Measurements from ENCODE around the gene MMP7.

The MMP7 gene

GRCh38 chr11:102560555-102561011, 30.0 kb upstream of the MMP7 start:
- no peaks in the 10 kb centered on the region; the same call in 1 of the 2 replicates for H3K9me3 ChIP-seq (ENCODE audit: control insufficient read depth, insufficient read depth, low read length)
- no peak overlapping the region for H3K27ac ChIP-seq (ENCODE audit: low read depth, low read length)
- H3K4me3 ChIP-seq (ENCODE audit: low read depth, low read length): no peak overlapping the region
- H3K9ac ChIP-seq (ENCODE audit: low read depth, low read length): no peak overlapping the region
- no peaks in the 10 kb centered on the region for H3K27me3 ChIP-seq (ENCODE audit: control insufficient read depth, insufficient read depth, low read length)
- peaks cover 12% of the 10 kb centered on the region; the same call in 1 of the 2 replicates for H3K4me1 ChIP-seq (ENCODE audit: control insufficient read depth, insufficient read depth, low read length)
- no peaks in the 10 kb centered on the region for H3K36me3 ChIP-seq (ENCODE audit: control insufficient read depth, insufficient read depth, low read length)

DNA sequence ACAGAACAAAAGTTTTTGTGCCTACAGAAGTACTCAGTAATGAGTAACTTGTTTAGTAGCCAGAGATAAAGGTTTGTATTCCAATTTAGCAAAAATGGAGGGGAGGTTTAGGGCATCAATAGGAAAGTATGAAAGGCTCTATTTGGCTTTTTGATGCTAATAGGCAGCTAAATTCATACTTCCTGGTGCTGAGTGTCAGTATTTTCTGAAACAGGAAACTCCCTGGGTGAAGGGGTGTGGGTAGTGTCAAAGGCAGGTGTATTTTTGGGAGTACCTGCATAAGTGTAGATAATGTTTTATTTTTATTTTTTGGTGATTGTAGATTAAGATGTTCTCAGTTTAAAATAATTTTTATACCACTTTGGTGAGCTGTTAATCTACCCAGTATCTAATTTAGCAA, 29.3 kb upstream of the MMP7 start:
- Histone ChIP-seq H3K36me3 (ENCODE audit: control insufficient read depth, insufficient read depth, low read length) (no peaks in the 10 kb centered on the region), H3K4me1 (ENCODE audit: control insufficient read depth, insufficient read depth, low read length) (peaks cover 12% of the 10 kb centered on the region; the same call in 1 of the 2 replicates), H3K4me3 (ENCODE audit: low read depth, low read length) (no peak overlapping the region), H3K9me3 (ENCODE audit: control insufficient read depth, insufficient read depth, low read length) (no peaks in the 10 kb centered on the region), H3K27ac (ENCODE audit: low read depth, low read length) (no peak overlapping the region), H3K27me3 (ENCODE audit: control insufficient read depth, insufficient read depth, low read length) (no peaks in the 10 kb centered on the region), H3K9ac (ENCODE audit: low read depth, low read length) (no peak overlapping the region)

DNA sequence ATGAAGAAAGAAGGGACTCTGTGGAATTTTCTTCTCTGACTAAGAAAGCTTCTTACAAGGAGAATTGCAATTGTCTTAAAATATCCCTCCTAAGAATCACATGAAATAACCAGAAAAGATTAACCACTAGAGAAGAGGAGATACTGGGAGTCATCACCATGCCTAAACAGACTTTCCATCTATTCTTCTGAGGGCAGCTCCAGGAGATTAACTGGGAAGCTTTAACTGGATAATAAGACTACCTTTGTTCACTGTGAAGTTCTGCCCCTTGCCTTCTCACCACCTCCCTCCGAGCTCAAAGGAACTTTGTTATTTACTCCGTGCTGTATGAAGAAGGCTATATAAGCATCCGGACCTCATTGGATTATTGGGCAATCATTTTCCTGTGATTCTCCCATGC, 24.5 kb upstream of the MMP7 start:
- Histone ChIP-seq H3K27ac (ENCODE audit: low read depth, low read length) (no peak overlapping the region), H3K9me3 (ENCODE audit: control insufficient read depth, insufficient read depth, low read length) (no peaks in the 10 kb centered on the region), H3K4me1 (ENCODE audit: control insufficient read depth, insufficient read depth, low read length) (peaks cover 17% of the 10 kb centered on the region; the same call in 1 of the 2 replicates)

GRCh38 chr11:102553835-102554282, 23.3 kb upstream of the MMP7 start:
- Histone ChIP-seq H3K9me3 (ENCODE audit: control insufficient read depth, insufficient read depth, low read length) (no peaks in the 10 kb centered on the region), H3K27ac (ENCODE audit: low read depth, low read length) (no peak overlapping the region), H3K4me1 (ENCODE audit: control insufficient read depth, insufficient read depth, low read length) (peaks cover 6% of the 10 kb centered on the region; the same call in 1 of the 2 replicates), H3K36me3 (ENCODE audit: control insufficient read depth, insufficient read depth, low read length) (no peaks in the 10 kb centered on the region), H3K4me3 (ENCODE audit: low read depth, low read length) (no peak overlapping the region), H3K9ac (ENCODE audit: low read depth, low read length) (no peak overlapping the region), H3K27me3 (ENCODE audit: control insufficient read depth, insufficient read depth, low read length) (no peaks in the 10 kb centered on the region)

More for the DNA sequence above, 24.5 kb upstream of the MMP7 start:
- Histone ChIP-seq H3K4me3 (ENCODE audit: low read depth, low read length) (no peak overlapping the region), H3K9ac (ENCODE audit: low read depth, low read length) (no peak overlapping the region), H3K36me3 (ENCODE audit: control insufficient read depth, insufficient read depth, low read length) (no peaks in the 10 kb centered on the region), H3K27me3 (ENCODE audit: control insufficient read depth, insufficient read depth, low read length) (no peaks in the 10 kb centered on the region)

- H3K36me3 ChIP-seq (ENCODE audit: control insufficient read depth, insufficient read depth, low read length): no peaks in the 10 kb centered on the region
- H3K27me3 ChIP-seq (ENCODE audit: control insufficient read depth, insufficient read depth, low read length): no peaks in the 10 kb centered on the region
- H3K27ac ChIP-seq (ENCODE audit: low read depth, low read length): no peak overlapping the region
- H3K9me3 ChIP-seq (ENCODE audit: control insufficient read depth, insufficient read depth, low read length): no peaks in the 10 kb centered on the region
- no peak overlapping the region for H3K9ac ChIP-seq (ENCODE audit: low read depth, low read length)
- peaks cover 5% of the 10 kb centered on the region; the same call in 1 of the 2 replicates for H3K4me1 ChIP-seq (ENCODE audit: control insufficient read depth, insufficient read depth, low read length)
- H3K4me3 ChIP-seq (ENCODE audit: low read depth, low read length): no peak overlapping the region
Observed at GRCh38 chr11:102552447-102553194, 22.1 kb upstream of the MMP7 start.

DNA sequence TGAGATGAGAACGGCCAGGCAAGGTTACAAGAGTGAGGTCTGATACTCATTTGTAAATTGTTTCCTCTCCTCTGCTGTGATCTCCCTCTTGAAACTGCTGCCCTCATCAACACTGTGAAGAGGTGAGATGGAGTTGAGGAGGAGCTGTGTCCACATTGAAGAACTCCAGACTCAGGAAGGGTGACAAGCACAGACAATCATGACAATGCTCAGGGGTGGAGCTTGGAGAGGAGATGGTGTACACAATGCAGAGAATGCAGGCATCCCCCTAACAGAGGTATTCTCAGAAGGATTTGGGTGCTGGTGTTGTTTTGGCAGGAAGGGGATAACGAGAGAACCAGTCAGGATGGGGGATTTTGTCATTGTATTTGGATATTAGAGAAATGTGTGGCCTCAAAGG, 21.5 kb upstream of the MMP7 start:
- Histone ChIP-seq H3K9me3 (ENCODE audit: control insufficient read depth, insufficient read depth, low read length) (no peaks in the 10 kb centered on the region), H3K27me3 (ENCODE audit: control insufficient read depth, insufficient read depth, low read length) (no peaks in the 10 kb centered on the region), H3K4me1 (ENCODE audit: control insufficient read depth, insufficient read depth, low read length) (peaks cover 5% of the 10 kb centered on the region; the same call in 1 of the 2 replicates), H3K36me3 (ENCODE audit: control insufficient read depth, insufficient read depth, low read length) (no peaks in the 10 kb centered on the region), H3K27ac (ENCODE audit: low read depth, low read length) (no peak overlapping the region), H3K9ac (ENCODE audit: low read depth, low read length) (no peak overlapping the region), H3K4me3 (ENCODE audit: low read depth, low read length) (no peak overlapping the region)

GRCh38 chr11:102551169-102551781, 20.7 kb upstream of the MMP7 start:
- Histone ChIP-seq H3K4me1 (ENCODE audit: control insufficient read depth, insufficient read depth, low read length) (peaks cover 5% of the 10 kb centered on the region; the same call in 1 of the 2 replicates), H3K27ac (ENCODE audit: low read depth, low read length) (no peak overlapping the region), H3K4me3 (ENCODE audit: low read depth, low read length) (no peak overlapping the region)

DNA sequence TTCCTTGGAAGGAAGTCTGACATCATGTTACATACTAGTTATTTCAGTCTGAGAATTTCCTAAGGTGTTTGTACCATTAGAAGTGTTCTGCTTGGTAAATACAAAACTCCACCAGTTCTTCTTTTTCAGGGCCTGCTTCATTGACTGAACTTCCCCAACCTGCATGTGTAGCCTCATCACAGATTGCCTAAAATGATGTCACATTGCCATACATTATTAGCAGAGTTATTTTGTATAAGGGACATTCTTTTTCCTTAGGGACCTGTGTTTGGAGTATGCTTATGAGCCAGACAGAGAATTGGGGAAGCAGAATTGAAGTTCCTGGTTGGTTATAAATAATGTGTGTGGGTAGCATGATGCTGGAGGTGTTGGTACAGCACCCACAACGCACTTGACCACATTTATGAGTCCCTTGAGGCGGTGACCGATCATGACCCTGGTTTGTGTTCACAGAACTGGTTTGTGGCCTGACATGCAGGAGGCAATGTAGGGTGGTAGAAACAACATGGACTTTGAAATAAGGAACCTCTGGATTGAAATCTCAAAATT, 16.4 kb upstream of the MMP7 start:
- Histone ChIP-seq H3K27ac (ENCODE audit: low read depth, low read length) (no peak overlapping the region), H3K36me3 (ENCODE audit: control insufficient read depth, insufficient read depth, low read length) (no peaks in the 10 kb centered on the region), H3K9me3 (ENCODE audit: control insufficient read depth, insufficient read depth, low read length) (no peaks in the 10 kb centered on the region), H3K4me1 (ENCODE audit: control insufficient read depth, insufficient read depth, low read length) (no peaks in the 10 kb centered on the region), H3K9ac (ENCODE audit: low read depth, low read length) (no peak overlapping the region), H3K4me3 (ENCODE audit: low read depth, low read length) (no peak overlapping the region), H3K27me3 (ENCODE audit: control insufficient read depth, insufficient read depth, low read length) (no peaks in the 10 kb centered on the region)

More at GRCh38 chr11:102551169-102551781, 20.7 kb upstream of the MMP7 start:
- no peak overlapping the region for H3K9ac ChIP-seq (ENCODE audit: low read depth, low read length)
- H3K9me3 ChIP-seq (ENCODE audit: control insufficient read depth, insufficient read depth, low read length): no peaks in the 10 kb centered on the region
- H3K36me3 ChIP-seq (ENCODE audit: control insufficient read depth, insufficient read depth, low read length): no peaks in the 10 kb centered on the region
- H3K27me3 ChIP-seq (ENCODE audit: control insufficient read depth, insufficient read depth, low read length): no peaks in the 10 kb centered on the region

DNA sequence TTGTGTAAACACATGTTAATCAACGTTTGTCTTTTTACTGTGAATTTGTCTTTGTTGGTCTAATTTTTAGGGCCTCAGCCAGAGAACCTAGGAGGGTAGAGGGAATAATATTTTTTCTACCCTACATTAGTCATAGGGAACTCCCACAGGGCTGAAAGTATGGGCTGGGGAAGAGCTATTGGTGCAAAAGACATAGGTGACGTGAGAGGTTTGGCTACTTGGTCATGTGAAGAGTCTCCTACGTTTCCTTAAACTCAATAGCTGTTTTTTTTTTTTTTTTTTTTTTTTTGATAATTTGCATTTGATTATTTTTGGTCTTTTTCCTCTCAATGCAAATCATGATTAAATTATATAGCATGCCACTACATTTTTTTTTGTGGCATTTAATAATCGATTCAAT, 15.9 kb upstream of the MMP7 start:
- H3K9ac ChIP-seq (ENCODE audit: low read depth, low read length): no peak overlapping the region
- no peaks in the 10 kb centered on the region for H3K36me3 ChIP-seq (ENCODE audit: control insufficient read depth, insufficient read depth, low read length)
- no peaks in the 10 kb centered on the region for H3K9me3 ChIP-seq (ENCODE audit: control insufficient read depth, insufficient read depth, low read length)
- H3K27ac ChIP-seq (ENCODE audit: low read depth, low read length): no peak overlapping the region
- no peaks in the 10 kb centered on the region for H3K4me1 ChIP-seq (ENCODE audit: control insufficient read depth, insufficient read depth, low read length)
- H3K27me3 ChIP-seq (ENCODE audit: control insufficient read depth, insufficient read depth, low read length): no peaks in the 10 kb centered on the region
- no peak overlapping the region for H3K4me3 ChIP-seq (ENCODE audit: low read depth, low read length)

DNA sequence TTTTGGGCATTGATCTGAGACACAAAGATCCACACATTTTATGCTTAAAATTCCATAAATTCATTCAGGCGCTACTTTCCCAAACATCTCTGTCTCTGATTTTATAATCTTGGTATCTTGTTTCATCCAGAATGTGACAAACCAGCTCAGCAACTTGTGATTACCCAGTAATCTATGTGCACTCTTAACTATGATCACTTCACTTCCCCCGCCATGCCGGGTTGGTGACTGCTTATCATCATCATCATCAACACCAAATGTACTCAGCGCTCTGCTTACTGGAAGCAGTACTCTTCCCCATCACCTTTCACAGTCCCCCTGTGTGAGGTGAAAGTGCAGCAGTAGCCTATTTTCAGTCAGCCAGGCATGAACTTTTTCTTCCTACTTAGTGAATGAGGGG, 15.2 kb upstream of the MMP7 start:
- H3K9ac ChIP-seq (ENCODE audit: low read depth, low read length): no peak overlapping the region
- H3K9me3 ChIP-seq (ENCODE audit: control insufficient read depth, insufficient read depth, low read length): no peaks in the 10 kb centered on the region
- H3K27ac ChIP-seq (ENCODE audit: low read depth, low read length): no peak overlapping the region

DNA sequence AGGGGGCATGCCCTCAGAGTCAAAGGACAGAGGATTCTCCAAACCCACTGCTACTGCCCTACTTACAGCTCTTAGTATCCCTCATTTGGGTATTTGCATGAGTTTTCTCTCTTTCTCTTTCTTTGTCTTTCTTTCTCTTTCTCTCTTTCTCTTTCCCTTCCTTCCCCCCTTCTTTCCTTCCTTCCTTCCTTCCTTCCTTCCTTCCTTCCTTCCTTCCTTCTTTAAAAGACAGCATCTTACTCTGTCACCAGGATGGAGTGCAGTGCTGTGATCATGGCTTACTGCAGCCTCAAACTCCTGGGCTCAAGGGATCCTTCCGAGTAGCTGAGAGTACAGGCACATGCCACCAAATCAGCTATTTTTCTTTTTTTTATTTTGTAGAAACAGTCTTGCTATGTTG, 14.0 kb upstream of the MMP7 start:
- Histone ChIP-seq H3K27ac (ENCODE audit: low read depth, low read length) (no peak overlapping the region), H3K36me3 (ENCODE audit: control insufficient read depth, insufficient read depth, low read length) (no peaks in the 10 kb centered on the region), H3K4me1 (ENCODE audit: control insufficient read depth, insufficient read depth, low read length) (no peaks in the 10 kb centered on the region), H3K4me3 (ENCODE audit: low read depth, low read length) (no peak overlapping the region), H3K27me3 (ENCODE audit: control insufficient read depth, insufficient read depth, low read length) (no peaks in the 10 kb centered on the region), H3K9ac (ENCODE audit: low read depth, low read length) (no peak overlapping the region), H3K9me3 (ENCODE audit: control insufficient read depth, insufficient read depth, low read length) (no peaks in the 10 kb centered on the region)

More for the DNA sequence above, 15.2 kb upstream of the MMP7 start:
- Histone ChIP-seq H3K4me1 (ENCODE audit: control insufficient read depth, insufficient read depth, low read length) (no peaks in the 10 kb centered on the region), H3K27me3 (ENCODE audit: control insufficient read depth, insufficient read depth, low read length) (no peaks in the 10 kb centered on the region), H3K4me3 (ENCODE audit: low read depth, low read length) (no peak overlapping the region), H3K36me3 (ENCODE audit: control insufficient read depth, insufficient read depth, low read length) (no peaks in the 10 kb centered on the region)

Data from HUES48 (cell line).